K562 (cell line): ENCODE results near the gene SRRT. TPM values are rescaled to one million over a fixed set of nuclear protein-coding genes. Genes with fewer than 3 reads are reported as not detected.

ENCODE experiments used
- ARID3A ChIP-seq: IDR thresholded peaks from 2 replicates; pipeline ENCODE4 v1.6.1; 2012; ENCODE audit warnings: low read depth, low read length, improper control_type of control experiment, borderline replicate concordance
- CBX3 ChIP-seq, 2 experiments: IDR thresholded peaks; 1 replicate in 1 of 2; 2 replicates in 1 of 2; pipeline ENCODE4 v1.6.1; 2012; ENCODE audit warnings: inconsistent platforms in 2 of 2, low read length in 2 of 2, borderline replicate concordance in 1 of 2, control low read depth in 1 of 2
- CTCFL ChIP-seq: IDR thresholded peaks from 2 replicates; pipeline ENCODE4 v1.6.1; 2011; ENCODE audit warnings: borderline replicate concordance, low read depth, mild to moderate bottlenecking, moderate library complexity, low read length; ENCODE audit not compliant: insufficient read depth, poor library complexity, severe bottlenecking
- ELF4 ChIP-seq: fragments of 450-650 bp; formaldehyde crosslinking; IDR thresholded peaks from 2 replicates; pipeline ENCODE4 v1.4.0; 2022; ENCODE audit warnings: missing genetic modification characterization
- ELK1 ChIP-seq: sonication (generic); formaldehyde crosslinking; IDR thresholded peaks from 2 replicates; pipeline ENCODE4 v1.8.1; 2022; ENCODE audit warnings: missing genetic modification reagents
- EWSR1 ChIP-seq: fragments of 450-650 bp; IDR thresholded peaks from 2 replicates; pipeline ENCODE4 v1.6.1; 2018; ENCODE audit warnings: borderline replicate concordance, mild to moderate bottlenecking, low read depth, moderate library complexity; ENCODE audit not compliant: partially characterized antibody
- HDGF ChIP-seq: fragments of 450-650 bp; IDR thresholded peaks from 2 replicates; pipeline ENCODE4 v1.6.1; 2016
- HLTF ChIP-seq: fragments of 450-650 bp; IDR thresholded peaks from 2 replicates; pipeline ENCODE4 v1.6.1; 2016
- PRDM10 ChIP-seq: fragments of 450-650 bp; IDR thresholded peaks from 2 replicates; pipeline ENCODE4 v1.6.1; 2018; ENCODE audit not compliant: partially characterized antibody
- SIRT6 ChIP-seq: IDR thresholded peaks from one replicate; pipeline ENCODE4 v1.6.1; 2012; ENCODE audit warnings: low read depth, mild to moderate bottlenecking, control low read depth, inconsistent platforms, low read length, moderate library complexity
- TRIM24 ChIP-seq, 2 experiments: fragments of 450-650 bp; IDR thresholded peaks; 2 replicates each; pipeline ENCODE4 v1.6.1; 2016
- ZHX1 ChIP-seq: fragments of 150-350 bp; conservative IDR thresholded peaks from 2 replicates; pipeline ENCODE4 v1.6.1; 2014; ENCODE audit warnings: low read length
- ZNF644 ChIP-seq: fragments of 200-800 bp; sonication (Bioruptor generic); IDR thresholded peaks from 2 replicates; pipeline ENCODE4 v1.6.1; 2016; ENCODE audit warnings: low read depth, missing genetic modification characterization, missing compliant biosample characterization
- ZNF695 ChIP-seq: fragments of 450-650 bp; formaldehyde crosslinking; IDR thresholded peaks from 2 replicates; pipeline ENCODE4 v1.4.0; 2020; ENCODE audit warnings: mild to moderate bottlenecking, moderate library complexity
- ZNF75A ChIP-seq: fragments of 450-650 bp; formaldehyde crosslinking; IDR thresholded peaks from 2 replicates; pipeline ENCODE4 v1.4.0; 2020; ENCODE audit warnings: mild to moderate bottlenecking
- polyA plus RNA-seq, 8 experiments: library from polyadenylated mRNA; depleted of rRNA in 4 of 8; stranded (reverse) in 5 of 8; unstranded in 3 of 8; fragments of >200 nt; fragmentation: Nextera tagmentation in 2 of 8; fragmentation: Illumina TruSeq in 1 of 8; extraction: Ambion mirVana in 2 of 8; extraction: Trizol in 1 of 8; gene quantifications; 2 replicates each; pipeline versions ENCODE4 v1.2.1 to v1.2.3, GENCODE V29; 2011 to 2014; ENCODE audit warnings: inconsistent platforms in 1 of 8, missing spikeins in 1 of 8
- total RNA-seq, 7 experiments: library from RNA; depleted of rRNA in 6 of 7; stranded (reverse); fragments of >200 nt in 6 of 7; fragmentation: Illumina TruSeq in 2 of 7; extraction: Trizol in 2 of 7; gene quantifications; 2 replicates each; pipeline versions ENCODE4 v1.2.1 to v1.2.3, GENCODE V29; 2011 to 2021; ENCODE audit warnings: low replicate concordance in 1 of 7

SRRT gene
- total and polyA plus RNA-seq, 9 of the 15 experiments (the other 6 are each of a cell fraction or from before 2014, with no cell fraction given): 10.3 to 263 (median 84.4) TPM

GRCh38 chr7:100852048-100852872, 22.6 kb upstream of the SRRT start, which contains the start of gene SLC12A9 (continued):
- no peak for TF ChIP-seq PRDM10
- no peak for TF ChIP-seq ZNF75A (CRISPR knock-in tag)
- 0 out of 2 replicates have a peak, but pooled peaks have one; percentile 12 for TF ChIP-seq ZNF695
- no peak for TF ChIP-seq ELF4
- TF ChIP-seq ZNF644 (tag): no peak
- no peak for TF ChIP-seq HDGF
- no peak for TF ChIP-seq ELK1 (CRISPR knock-in tag)
- TF ChIP-seq ARID3A: no peak
- TF ChIP-seq CTCFL: no peak
- no peak for TF ChIP-seq SIRT6
- TF ChIP-seq EWSR1: no peak
- TF ChIP-seq HLTF: no peak; the same call in 1 of the 2 replicates
- TF ChIP-seq CBX3 (IDR thresholded peaks at IDR 0.05; ENCODE audit: borderline replicate concordance in 1 of 2, low read length in 2 of 2): no peak
- no peak for TF ChIP-seq ZHX1
- no peak for TF ChIP-seq TRIM24 (IDR thresholded peaks at IDR 0.05)
